COLO829 (cell line): ENCODE results near the gene CACNB2.

Experiments
- DNase-seq: peaks from one replicate; pipeline ENCODE4 v3.0.0; 2012; ENCODE audit warnings: low spot score

The CACNB2 gene

DNA sequence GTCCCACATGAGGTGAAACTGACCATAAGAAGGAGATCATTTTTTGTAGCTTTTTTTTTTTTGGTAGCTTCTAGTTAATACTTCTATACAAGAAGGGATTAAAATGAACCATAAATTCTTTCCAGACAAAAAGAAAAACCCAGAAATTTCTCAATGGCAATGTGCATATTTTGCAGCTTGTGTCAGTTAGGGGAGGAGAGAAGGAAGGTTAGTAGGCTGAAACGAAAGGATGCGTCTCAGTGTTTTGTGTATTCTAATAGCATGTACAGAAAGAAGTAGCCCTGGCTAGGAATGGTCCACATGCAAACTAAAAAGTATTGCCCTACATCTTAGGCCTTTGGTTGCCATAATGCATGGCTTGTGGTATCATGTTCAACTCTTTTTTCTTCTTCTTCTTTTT, 90.6 kb downstream of the CACNB2 start:
- DNase-seq: no peak

DNA sequence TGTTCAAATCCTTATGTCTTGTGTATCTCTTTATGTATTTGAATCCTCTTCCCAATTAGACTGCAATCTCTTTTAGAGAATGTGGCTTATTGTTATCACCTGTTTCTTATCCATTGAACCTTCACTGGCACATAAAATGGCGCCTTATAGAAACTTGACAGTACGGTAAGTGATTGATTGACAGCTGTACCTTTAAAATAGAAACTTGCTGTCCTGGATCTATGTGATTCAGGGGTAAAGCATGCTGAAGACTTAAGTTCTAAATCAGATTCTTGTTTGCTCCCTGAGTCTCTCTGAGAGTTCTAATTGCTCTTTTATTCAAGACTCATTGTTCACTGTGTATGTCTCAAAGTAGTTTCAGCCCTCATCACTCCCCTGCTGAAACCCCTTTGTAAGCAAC, 91.3 kb downstream of the CACNB2 start:
- DNase-seq: no peak

DNA sequence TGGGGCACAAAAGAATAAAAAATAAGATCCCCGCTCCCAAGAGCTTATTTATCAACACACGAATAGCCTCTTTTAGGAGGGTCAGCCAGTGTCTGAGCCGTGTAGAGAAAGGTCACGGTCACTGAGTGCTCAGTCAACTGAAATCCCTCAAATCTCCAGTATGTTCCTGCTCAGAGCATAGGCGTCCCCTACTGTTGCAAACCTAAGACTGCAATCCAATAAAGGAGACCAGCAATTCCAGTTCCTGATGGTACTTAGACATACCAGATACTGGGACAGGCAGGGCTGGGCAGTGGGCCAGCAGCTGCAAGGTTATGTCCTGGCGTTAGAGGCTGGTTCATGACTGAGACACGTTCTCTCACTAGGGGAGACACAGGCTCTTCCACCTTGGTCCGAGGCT, 93.6 kb downstream of the CACNB2 start:
- DNase-seq: no peak

GRCh38 chr10:18235477-18235876, 95.3 kb downstream of the CACNB2 start:
- no peak for DNase-seq

- no peak for DNase-seq
These were observed 96.5 kb downstream of the CACNB2 start for GRCh38 chr10:18236756-18237155.

DNA sequence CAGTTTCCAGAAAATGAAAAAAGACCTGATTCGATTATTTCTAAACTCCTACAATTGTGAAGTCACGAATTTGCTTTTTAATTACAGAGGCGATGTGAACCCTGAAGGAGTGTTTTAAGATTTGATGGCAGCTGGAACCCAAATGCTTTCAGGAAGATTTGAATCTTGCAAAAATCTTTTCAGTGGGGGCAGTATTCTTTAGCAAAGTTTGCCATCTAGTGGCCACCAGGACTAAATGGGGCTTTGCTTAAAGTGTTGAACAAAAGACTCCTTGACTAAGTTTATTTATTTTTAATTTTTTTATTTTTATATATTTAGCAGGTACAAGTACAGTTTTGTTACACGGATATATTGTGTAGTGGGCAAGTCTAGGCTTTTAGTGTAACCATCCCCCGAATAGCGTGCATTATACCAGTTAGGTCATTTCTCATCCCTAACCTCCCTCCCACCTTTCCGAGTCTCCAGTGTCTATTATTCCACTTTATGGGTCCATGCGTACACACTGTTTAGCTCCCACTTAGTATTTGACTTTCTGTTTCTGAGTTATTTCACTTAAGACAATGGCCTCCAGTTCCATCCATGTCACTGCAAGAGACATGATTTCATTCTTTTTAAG, 98.8 kb downstream of the CACNB2 start:
- peak; percentile 39 for DNase-seq

DNA sequence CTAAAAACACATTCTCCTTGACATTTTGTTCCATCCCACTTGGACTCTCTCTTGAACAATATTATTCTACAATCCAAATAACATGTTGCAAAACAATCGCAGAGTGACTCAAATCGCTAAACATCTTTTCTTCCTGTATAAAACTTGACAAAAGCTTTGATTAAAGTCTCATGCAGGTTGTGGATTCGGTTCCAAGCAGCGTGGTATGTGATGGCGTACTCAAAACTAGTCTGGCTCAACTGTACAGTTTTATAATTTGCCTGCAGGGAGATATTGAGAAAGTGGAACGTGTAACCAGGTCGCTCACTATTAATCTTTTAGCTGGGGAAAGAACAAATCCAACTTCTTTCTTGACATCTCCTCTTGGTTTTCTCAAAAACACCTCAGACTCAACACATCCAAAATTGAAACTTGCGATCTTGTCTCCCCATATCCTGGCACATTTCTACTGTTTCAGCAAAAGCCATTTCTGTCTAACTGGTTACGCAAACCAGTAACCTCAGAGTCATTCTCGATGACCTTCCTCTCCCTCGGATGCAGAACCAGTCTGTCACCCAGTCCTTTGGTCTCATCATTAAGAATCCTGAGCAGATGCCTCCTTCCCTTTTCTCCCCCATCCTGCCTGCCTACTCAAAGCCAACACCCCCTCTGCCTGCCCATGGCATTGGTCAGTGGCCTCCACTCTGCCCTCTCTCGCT, 100.1 kb downstream of the CACNB2 start:
- no peak for DNase-seq

GRCh38 chr10:18246967-18247366, 106.7 kb downstream of the CACNB2 start:
- DNase-seq: no peak

- DNase-seq: no peak
These were observed 111.9 kb downstream of the CACNB2 start for GRCh38 chr10:18252086-18252485.

DNA sequence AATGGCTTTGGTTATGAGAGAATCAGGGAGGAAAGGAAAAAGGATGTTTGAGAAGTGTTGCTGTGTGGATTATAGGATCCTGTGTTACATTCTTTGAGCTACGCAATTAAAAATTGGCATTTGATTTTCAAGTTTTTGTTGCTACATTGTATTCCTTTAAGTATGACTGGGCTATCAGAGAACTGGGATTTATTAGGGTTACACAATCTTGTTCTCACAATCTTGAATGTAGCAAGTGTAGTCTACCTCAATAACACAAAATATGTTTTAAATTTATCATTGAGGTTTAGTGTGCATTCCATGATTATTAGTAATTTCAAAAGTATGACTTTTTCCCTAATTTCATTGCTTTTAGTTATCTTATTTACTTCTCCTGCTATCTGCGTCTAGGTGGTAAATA, 113.9 kb downstream of the CACNB2 start:
- no peak for DNase-seq

DNA sequence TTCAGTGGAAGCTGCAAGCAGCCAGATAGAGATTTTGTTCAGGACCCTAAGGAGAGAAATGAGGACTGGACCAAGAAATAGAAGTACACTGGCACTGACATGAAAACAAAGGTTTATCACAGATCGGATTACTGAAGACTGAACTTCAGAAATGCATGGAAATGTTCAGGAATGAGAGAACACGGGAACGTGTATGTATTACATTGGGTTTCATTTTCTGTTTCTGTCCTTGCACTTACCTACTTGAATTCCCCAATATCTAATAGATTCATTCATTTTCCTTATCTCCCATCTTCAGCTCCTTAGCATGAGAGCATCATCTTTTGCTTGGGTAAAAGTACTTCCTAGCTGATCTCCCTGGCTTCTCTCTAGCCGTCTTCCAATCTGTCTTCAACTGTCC, 114.5 kb downstream of the CACNB2 start:
- DNase-seq: no peak

DNA sequence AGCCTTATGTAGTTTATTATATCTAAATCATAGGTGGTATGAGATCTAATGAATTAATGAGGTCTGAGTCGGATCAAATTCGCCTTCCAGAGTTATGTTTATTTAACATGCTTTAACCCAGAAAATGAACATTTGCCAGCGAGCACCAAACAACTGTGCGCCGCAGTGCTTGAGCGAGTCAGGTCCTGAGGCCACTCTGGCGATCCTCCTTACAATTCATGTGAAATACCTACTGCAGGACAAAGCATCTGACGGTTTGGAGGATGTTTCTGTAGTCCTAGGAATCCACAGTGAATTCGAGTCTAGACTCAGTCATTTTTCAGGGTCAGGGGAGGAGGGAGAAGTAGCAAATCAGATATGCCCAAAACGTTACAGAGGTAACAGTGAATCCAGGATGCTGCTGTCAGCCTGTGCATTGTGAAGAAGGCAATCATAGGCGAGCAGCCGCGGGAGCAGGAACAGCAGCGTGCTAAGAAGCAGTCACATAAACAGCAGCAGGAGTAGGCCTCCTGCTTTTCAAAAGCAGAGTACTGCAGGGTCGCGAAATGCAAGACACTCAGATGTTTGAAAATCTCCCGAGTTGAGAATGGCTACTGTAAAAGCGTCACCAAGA, 120.2 kb downstream of the CACNB2 start:
- DNase-seq: no peak

DNA sequence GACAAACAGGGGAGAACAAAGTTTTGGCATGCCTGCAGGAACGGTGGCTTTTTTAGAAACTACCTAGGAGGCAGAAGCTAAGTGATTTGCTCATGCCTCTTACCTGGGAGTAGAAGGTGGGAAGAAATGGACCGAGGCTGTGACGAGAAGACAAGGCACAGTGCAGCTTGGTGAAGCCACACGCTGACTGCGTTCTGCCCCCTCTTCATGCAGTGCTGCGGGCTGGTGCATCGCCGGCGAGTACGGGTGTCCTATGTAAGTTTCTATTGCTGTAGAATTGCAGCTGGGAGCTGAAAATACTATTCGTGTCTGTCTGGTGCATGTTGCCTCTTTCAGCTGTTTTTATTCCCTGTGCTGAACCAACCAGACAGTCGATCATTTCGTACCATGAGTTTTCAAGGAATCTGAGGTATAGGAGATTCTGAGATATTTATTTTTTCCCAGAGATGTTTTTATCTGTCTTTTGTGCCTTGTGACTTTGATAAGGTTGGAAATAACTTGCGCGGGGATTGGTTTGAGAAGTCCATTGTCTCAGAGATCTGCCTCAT, 120.9 kb downstream of the CACNB2 start:
- no peak for DNase-seq

DNA sequence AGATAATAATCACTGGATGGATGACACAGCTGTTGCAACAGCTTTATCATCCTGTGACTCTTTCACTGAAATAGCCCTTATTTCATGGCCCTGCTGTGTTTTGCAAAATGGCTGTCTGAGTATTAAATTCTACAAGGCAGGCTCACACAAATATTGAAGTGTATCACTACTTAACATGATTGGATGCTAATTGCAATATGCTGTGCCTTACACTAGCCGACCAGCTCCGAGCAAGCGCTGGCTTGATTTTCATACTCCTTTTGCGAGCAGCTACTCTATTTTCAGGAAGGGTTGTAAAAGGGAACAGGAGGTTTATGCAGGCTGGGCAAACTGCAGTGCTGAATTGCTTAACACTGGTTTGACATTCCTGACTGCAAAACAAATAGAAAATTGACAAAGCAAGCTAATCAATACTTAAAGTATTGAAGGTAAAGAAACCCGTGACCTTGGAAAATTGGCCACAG, 121.6 kb downstream of the CACNB2 start:
- no peak for DNase-seq

- no peak for DNase-seq
These were observed 124.3 kb downstream of the CACNB2 start for GRCh38 chr10:18264466-18265050.

DNA sequence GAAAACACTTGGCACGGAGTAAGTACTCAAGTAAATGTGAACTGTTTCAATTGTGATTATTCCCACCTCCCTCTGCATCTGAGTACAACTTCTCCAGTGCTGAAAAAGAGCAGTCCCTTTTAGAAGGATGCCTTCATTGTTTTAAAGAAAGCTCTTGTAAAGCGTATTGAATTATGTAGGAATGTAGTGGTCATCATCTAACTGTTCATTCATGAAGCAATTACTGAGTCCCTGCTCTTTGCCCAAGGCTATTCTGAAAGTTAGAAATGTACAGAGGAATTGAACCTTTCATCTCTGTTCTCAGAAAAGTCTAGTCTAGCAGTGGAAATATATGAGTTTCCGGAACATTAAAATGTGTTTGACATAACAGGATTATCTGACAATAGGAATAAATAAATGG, 127.8 kb downstream of the CACNB2 start:
- DNase-seq: peak; percentile 35

DNA sequence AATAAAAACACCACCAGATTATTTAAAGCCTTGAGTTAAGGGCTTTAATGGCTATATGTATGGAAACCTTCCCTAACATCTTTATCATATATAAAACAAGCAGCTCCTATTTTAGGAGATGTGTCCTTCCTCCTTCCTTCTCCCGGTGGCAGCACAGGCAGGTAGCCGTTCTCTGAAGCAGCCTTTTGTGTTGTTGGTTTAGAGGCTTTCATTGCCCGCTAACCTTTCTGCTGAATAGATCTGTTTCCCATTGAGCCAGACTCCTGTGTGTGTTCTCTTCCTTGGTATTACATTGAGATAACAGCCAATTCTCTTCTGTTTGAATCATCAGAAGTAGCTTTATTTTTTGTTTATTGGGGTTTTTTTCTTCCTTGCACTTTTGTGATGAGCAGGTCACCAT, 131.3 kb downstream of the CACNB2 start:
- DNase-seq: no peak

- no peak for DNase-seq
These were observed 132.8 kb downstream of the CACNB2 start for GRCh38 chr10:18273039-18273438.

DNA sequence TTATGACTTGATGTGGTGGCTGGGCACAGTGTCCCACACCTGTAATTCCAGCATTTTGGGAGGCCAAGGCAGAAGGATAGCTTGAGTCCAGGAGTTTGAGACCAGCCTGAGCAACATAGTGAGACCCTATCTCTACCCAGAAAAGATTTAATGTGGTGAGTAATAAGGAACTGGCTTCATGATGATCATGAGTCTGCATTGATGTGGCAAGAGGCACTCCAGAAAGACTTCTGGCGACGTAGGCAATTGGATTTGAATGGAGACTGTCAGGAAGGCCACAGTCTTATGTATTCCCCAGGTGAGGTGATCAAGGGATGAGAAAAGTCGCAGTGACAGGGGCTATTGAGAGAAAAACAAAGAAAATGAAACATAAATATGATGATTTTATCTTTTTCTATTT, 138.0 kb downstream of the CACNB2 start:
- DNase-seq: no peak

DNA sequence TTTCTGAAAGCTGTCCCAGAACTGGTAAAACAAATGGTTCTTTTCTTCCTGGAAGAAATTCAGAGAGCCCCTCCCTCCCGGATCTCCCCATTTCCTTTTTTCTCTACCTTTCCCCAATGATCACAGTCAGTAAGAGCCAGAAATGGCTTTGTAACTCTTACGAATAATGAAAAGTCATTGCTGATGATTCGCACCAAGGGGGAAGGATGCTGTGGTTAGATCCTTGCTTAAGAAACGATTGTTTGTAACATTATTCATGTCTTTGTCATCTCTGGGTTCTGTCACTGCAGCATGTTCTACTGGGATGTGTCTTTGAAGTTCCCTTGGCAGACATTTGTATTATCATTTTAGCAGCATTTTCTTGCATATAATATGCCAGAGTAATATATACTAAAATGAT, 138.9 kb downstream of the CACNB2 start:
- DNase-seq: no peak

- no peak for DNase-seq
These were observed 141.9 kb downstream of the CACNB2 start for GRCh38 chr10:18282094-18282493.

DNA sequence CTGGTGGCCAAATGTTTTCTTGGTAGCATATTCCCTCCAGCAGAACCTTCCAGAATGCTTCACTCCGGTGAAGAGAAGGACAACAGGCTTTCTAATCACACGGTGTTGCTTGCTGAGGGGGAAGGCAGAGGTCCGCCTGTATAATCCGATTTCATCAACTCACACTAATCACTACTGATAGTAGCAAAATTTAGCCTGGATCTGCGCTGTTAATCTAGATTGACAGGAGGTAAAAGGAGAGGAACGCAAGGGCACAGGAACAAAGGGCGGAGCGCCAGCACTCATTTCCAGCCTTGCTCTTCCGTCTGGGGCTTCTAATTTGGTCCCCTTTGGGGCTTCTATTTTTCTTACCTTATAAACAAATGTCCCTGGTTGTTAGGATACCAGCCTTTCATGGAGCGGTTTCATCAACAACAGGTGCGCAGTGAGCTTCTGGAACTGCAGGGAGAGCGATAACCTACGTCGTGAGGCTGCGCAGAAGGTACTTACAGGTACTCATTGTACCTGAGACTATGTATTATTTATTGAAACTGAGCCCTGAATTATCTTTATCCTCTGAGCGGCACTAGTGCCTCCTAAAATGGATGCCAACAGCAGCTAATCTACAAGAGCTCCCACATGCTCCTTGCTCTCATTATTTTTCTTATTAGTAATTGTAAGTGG, 150.6 kb downstream of the CACNB2 start:
- no peak for DNase-seq
